Measurements from ENCODE around the gene ADK. TPM values are rescaled to one million over a fixed set of nuclear protein-coding genes. Genes with fewer than 3 reads are reported as not detected.

Gene ADK
- total RNA-seq, 1 experiment from 2014 or later, result 159 TPM

DNA sequence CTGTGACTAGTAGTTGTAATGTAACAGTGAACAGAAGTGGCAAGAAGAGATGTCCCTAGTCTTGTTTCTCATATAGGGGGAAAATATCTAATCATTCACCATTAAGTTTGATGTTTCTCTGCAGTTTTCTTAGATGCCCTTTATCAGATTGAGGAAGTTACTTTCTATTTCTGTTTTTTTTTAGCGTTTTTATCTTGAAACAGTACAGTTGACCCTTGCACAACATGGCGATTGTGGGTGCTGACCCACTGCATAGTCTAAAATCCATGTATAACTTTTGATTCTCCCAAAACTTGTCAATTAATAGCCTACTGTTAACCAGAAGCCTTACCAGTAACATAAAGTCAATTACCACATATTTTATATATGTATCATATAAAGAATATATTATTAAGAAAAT is 192.0 kb downstream of the ADK start:
- POLR2A ChIA-PET (ENCODE audit: unreplicated experiment), result no interaction called here
- Histone ChIP-seq H3K27ac (no peak overlapping the region), H3K36me3 (ENCODE audit: low read depth) (no peaks in the 10 kb centered on the region), H3K27me3 (ENCODE audit: insufficient read depth, low read depth) (no peaks in the 10 kb centered on the region), H3K9me3 (ENCODE audit: insufficient read depth, low read depth) (no peaks in the 10 kb centered on the region; the same call in 1 of the 2 replicates), H3K4me2 (no peak overlapping the region), H2AFZ (no peak overlapping the region), H3K9me2 (ENCODE audit: insufficient read depth) (no peaks in the 10 kb centered on the region), H4K20me1 (ENCODE audit: insufficient read depth) (no peaks in the 10 kb centered on the region), H3K4me1 (replicated peaks; ENCODE audit: insufficient read depth) (no peaks in the 10 kb centered on the region), H3K4me3 (no peak overlapping the region), H3K79me2 (ENCODE audit: low read depth) (no peaks in the 10 kb centered on the region), H3F3A (ENCODE audit: insufficient read depth, low read depth) (no peaks in the 10 kb centered on the region; the same call in 1 of the 2 replicates)
- CTCF ChIA-PET, result no interaction called here
- no TSS peak for BruUV-seq (replicated peaks)
- no peak for TF ChIP-seq EZH2 (IDR thresholded peaks at IDR 0.05; ENCODE audit: low read depth)
- TF ChIP-seq, protein P1, sequence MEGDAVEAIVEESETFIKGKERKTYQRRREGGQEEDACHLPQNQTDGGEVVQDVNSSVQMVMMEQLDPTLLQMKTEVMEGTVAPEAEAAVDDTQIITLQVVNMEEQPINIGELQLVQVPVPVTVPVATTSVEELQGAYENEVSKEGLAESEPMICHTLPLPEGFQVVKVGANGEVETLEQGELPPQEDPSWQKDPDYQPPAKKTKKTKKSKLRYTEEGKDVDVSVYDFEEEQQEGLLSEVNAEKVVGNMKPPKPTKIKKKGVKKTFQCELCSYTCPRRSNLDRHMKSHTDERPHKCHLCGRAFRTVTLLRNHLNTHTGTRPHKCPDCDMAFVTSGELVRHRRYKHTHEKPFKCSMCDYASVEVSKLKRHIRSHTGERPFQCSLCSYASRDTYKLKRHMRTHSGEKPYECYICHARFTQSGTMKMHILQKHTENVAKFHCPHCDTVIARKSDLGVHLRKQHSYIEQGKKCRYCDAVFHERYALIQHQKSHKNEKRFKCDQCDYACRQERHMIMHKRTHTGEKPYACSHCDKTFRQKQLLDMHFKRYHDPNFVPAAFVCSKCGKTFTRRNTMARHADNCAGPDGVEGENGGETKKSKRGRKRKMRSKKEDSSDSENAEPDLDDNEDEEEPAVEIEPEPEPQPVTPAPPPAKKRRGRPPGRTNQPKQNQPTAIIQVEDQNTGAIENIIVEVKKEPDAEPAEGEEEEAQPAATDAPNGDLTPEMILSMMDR (conservative IDR thresholded peaks at IDR 0.05), result no peak
- no peak for DNase-seq
- intact Hi-C loops (cut with micrococcal nuclease; ENCODE audit: unreplicated experiment), result no loop called here

DNA sequence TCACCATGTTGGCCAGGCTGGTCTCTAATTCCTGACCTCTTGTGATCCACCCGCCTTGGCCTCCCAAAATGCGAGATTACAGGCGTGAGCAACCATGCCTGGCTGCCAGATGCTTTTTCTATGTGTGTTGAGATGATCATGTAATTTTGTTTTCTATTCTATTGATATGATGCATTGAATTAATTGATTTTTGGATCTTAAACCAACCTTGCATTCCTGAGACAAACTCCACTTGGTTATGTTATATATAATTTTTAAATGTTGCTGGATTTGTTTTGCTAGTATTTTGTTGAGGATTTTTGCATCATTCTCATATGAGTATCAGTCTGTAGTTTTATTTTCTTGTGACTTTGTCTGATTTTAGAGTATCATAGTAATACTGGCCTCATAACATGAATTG is 192.8 kb downstream of the ADK start:
- TF ChIP-seq EZH2 (IDR thresholded peaks at IDR 0.05; ENCODE audit: low read depth), result no peak
- TF ChIP-seq, protein P1 (conservative IDR thresholded peaks at IDR 0.05), result no peak
- no peaks in the 10 kb centered on the region; the same call in 1 of the 2 replicates for H3K9me3 ChIP-seq (ENCODE audit: insufficient read depth, low read depth)
- H3K4me1 ChIP-seq (replicated peaks; ENCODE audit: insufficient read depth), result no peaks in the 10 kb centered on the region
- H3K36me3 ChIP-seq (ENCODE audit: low read depth), result no peaks in the 10 kb centered on the region
- BruUV-seq (replicated peaks), result no TSS peak
- POLR2A ChIA-PET (ENCODE audit: unreplicated experiment), result no interaction called here
- H3K9me2 ChIP-seq (ENCODE audit: insufficient read depth), result no peaks in the 10 kb centered on the region
- H3K27me3 ChIP-seq (ENCODE audit: insufficient read depth, low read depth), result no peaks in the 10 kb centered on the region
- H2AFZ ChIP-seq, result no peak overlapping the region
- no peak overlapping the region for H3K27ac ChIP-seq
- no peaks in the 10 kb centered on the region for H3K79me2 ChIP-seq (ENCODE audit: low read depth)
- H3F3A ChIP-seq (ENCODE audit: insufficient read depth, low read depth), result no peaks in the 10 kb centered on the region; the same call in 1 of the 2 replicates
- no peak overlapping the region for H3K4me3 ChIP-seq
- H4K20me1 ChIP-seq (ENCODE audit: insufficient read depth), result no peaks in the 10 kb centered on the region
- no peak for DNase-seq
- intact Hi-C loops (cut with micrococcal nuclease; ENCODE audit: unreplicated experiment), result no loop called here
- CTCF ChIA-PET, result no interaction called here
- H3K4me2 ChIP-seq, result no peak overlapping the region

DNA sequence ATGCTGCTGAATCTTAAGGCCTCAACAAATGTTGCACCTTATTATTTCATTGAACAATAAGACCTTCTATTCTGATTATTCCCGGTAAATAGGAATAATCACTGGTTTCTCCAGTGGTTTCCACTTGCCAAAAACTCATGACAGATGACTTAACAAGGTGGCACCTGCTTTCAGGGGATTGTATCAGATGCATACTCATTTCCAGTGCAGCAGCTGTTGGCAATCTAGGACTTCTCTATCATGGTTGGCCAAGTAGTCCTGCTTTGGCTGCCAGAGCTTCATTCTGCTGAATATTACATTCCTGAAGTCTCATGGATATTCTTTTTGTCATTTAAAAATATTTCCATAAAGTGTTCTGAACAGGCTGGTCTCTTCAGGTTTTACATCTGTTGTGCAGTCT is 193.3 kb downstream of the ADK start:
- Histone ChIP-seq H3K27ac (no peak overlapping the region), H3F3A (ENCODE audit: insufficient read depth, low read depth) (no peaks in the 10 kb centered on the region; the same call in 1 of the 2 replicates), H4K20me1 (ENCODE audit: insufficient read depth) (no peaks in the 10 kb centered on the region), H3K9me3 (ENCODE audit: insufficient read depth, low read depth) (no peaks in the 10 kb centered on the region; the same call in 1 of the 2 replicates), H3K9me2 (ENCODE audit: insufficient read depth) (no peaks in the 10 kb centered on the region), H3K36me3 (ENCODE audit: low read depth) (no peaks in the 10 kb centered on the region), H2AFZ (no peak overlapping the region), H3K79me2 (ENCODE audit: low read depth) (no peaks in the 10 kb centered on the region), H3K4me1 (replicated peaks; ENCODE audit: insufficient read depth) (no peaks in the 10 kb centered on the region), H3K4me3 (no peak overlapping the region), H3K27me3 (ENCODE audit: insufficient read depth, low read depth) (no peaks in the 10 kb centered on the region), H3K4me2 (no peak overlapping the region)
- no TSS peak for BruUV-seq (replicated peaks)
- ChIA-PET CTCF (no interaction called here), POLR2A (ENCODE audit: unreplicated experiment) (no interaction called here)
- intact Hi-C loops (cut with micrococcal nuclease; ENCODE audit: unreplicated experiment), result no loop called here
- no peak for DNase-seq
- TF ChIP-seq, protein P1 (conservative IDR thresholded peaks at IDR 0.05), result no peak
- TF ChIP-seq EZH2 (IDR thresholded peaks at IDR 0.05; ENCODE audit: low read depth), result no peak
